Psoas muscle (tissue), 8 donors: ENCODE results near the gene SLF2. TPM values are rescaled to one million over a fixed set of nuclear protein-coding genes. Genes with fewer than 3 reads are reported as not detected.

Experiments used
- ATAC-seq, 4 donors: fragments of 200-7000 bp; cut with Tn5 transposase; one replicate each; pipeline ENCODE4 v1.9.1; 2020; ENCODE audit warnings: moderate library complexity in 3 of 4, mild to moderate bottlenecking in 2 of 4
- DNase-seq, 2 donors: peaks; one replicate each; pipeline ENCODE4 v3.0.0-alpha.2; 2020
- H3K27ac ChIP-seq: fragments of 200-600 bp; one replicate; pipeline ENCODE4 v1.8.0; 2022
- H3K27me3 ChIP-seq, 3 donors: fragments of 200-600 bp in 1 of 3; one replicate each; pipeline versions ENCODE4 v1.6.1 to v1.8.0; 2013 to 2022; ENCODE audit warnings: low read length in 2 of 3, mild to moderate bottlenecking in 2 of 3, moderate library complexity in 1 of 3; ENCODE audit not compliant: insufficient read depth in 3 of 3
- H3K36me3 ChIP-seq, 2 donors: fragments of 200-600 bp in 1 of 2; one replicate each; pipeline versions ENCODE4 v1.6.1 to v1.8.0; 2013 to 2022; ENCODE audit warnings: low read depth in 1 of 2, mild to moderate bottlenecking in 1 of 2, moderate library complexity in 1 of 2; ENCODE audit not compliant: insufficient read depth in 1 of 2
- H3K4me1 ChIP-seq: fragments of 200-600 bp; one replicate; pipeline ENCODE4 v1.8.0; 2022
- H3K4me3 ChIP-seq: fragments of 200-600 bp; one replicate; pipeline ENCODE4 v1.8.0; 2022; ENCODE audit warnings: mild to moderate bottlenecking
- H3K9me3 ChIP-seq: fragments of 200-600 bp; one replicate; pipeline ENCODE4 v1.8.0; 2022
- WGBS, 3 donors: extraction: QIAGEN DNeasy Blood & Tissue Kit; methylation state at CpG; one replicate each; pipeline versions ENCODE4 v1.1.6 to v1.1.7; 2013; 5-methylcytosine and 5-hydroxymethylcytosine counted together
- intact Hi-C, 2 donors: fragments of 100-400 bp; cut with DNase I; formaldehyde crosslinking; loops; one replicate each; pipeline versions ENCODE4 v1.11.0 to v1.14.2; 2022
- polyA plus RNA-seq, 3 donors: library from polyadenylated mRNA; stranded (reverse); fragments of 200-250 nt; gene quantifications; one replicate each; pipeline ENCODE4 v1.2.3, GENCODE V29; 2013
- total RNA-seq, 4 donors: library from RNA; stranded (reverse); fragmentation: NEBNext Ultra II Directional in 2 of 4; extraction: Animal tissue kit (Norgen Biotek cat#: 25700) in 2 of 4; gene quantifications; one replicate each; pipeline versions ENCODE4 v1.2.1 to v1.2.4, GENCODE V29; 2021 to 2023
- TF ChIP-seq, protein P1 (sequence below): fragments of 200-600 bp; IDR thresholded peaks from one replicate; pipeline ENCODE4 v1.8.0; 2022; ENCODE audit warnings: antibody characterized with exemption
- donor health status: healthy with polysubstance abuse.
- donor health status: DM: no; HTN: no; CAD: no; lungs with moderate emphysema.
- donor health status: Bipolar disorder and iron deficiency.
- donor health status: healthy.
- donor health status: DM: yes; HTN: yes; CAD: no.
- donor health status: DM: no; HTN: no; CAD: no.
- donor health status: DM: no; HTN: no; CAD: no.
- donor health status: DM: yes; HTN: yes; CAD: no.

The SLF2 gene
- total and polyA plus RNA-seq, 7 donors = 8.0 to 26.9 (median 20.1) TPM

DNA sequence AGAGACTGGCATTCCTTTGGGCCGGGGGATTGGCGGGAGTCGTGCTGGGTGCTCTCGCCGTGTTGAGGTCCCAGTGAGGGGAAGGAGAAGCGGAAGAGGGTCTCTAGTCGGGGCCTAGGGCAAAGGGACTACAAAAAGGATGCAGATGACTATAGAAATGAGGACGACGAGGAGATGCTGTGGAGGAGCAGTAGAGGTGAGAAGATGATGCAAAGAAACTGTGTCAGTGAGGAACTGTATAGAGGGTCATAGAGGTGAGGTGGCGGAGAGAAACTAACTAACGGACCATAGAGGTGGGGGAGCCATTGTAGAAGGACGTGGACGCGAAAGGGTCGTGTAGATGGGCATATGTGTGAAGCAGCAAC, 74.9 kb downstream of the SLF2 start:
- 1 to 2% (median 1%) methylated on average over 15 of the region's 15 CpGs for WGBS, 3 donors
- Histone ChIP-seq H3K27me3 (no peaks in the 10 kb centered on the region), H3K27ac (peak overlapping the region; percentile 80), H3K36me3 (peaks cover 0 to 74% of the 10 kb centered on the region in 2 donors), H3K4me3 (peak overlapping the region; percentile 76), H3K4me1 (peaks cover 31% of the 10 kb centered on the region), H3K9me3 (no peaks in the 10 kb centered on the region)
- TF ChIP-seq, protein P1, sequence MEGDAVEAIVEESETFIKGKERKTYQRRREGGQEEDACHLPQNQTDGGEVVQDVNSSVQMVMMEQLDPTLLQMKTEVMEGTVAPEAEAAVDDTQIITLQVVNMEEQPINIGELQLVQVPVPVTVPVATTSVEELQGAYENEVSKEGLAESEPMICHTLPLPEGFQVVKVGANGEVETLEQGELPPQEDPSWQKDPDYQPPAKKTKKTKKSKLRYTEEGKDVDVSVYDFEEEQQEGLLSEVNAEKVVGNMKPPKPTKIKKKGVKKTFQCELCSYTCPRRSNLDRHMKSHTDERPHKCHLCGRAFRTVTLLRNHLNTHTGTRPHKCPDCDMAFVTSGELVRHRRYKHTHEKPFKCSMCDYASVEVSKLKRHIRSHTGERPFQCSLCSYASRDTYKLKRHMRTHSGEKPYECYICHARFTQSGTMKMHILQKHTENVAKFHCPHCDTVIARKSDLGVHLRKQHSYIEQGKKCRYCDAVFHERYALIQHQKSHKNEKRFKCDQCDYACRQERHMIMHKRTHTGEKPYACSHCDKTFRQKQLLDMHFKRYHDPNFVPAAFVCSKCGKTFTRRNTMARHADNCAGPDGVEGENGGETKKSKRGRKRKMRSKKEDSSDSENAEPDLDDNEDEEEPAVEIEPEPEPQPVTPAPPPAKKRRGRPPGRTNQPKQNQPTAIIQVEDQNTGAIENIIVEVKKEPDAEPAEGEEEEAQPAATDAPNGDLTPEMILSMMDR = no peak
- DNase-seq (no peak), ATAC-seq (peak in 2 of 4 donors; percentile 2 to 16)
- intact Hi-C loops = no loop called here

DNA sequence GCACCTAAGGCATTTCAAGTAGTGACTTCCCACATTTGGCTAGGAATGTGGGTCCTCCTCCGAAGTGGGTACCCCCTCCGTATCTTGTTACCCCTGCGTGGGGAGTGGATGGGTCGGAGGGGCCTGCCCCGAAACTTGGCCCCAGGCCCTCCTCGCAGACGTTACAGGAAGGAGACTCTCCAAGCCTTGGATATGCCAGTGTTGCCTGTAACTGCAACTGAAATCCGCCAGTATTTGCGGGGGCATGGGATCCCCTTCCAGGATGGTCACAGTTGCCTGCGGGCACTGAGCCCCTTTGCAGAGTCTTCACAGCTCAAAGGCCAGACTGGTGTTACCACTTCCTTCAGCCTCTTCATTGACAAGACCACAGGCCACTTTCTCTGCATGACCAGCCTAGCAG, 75.4 kb downstream of the SLF2 start:
- ATAC-seq (no peak), DNase-seq (peak in 1 of 2 donors; percentile 41)
- Histone ChIP-seq H3K9me3 (no peaks in the 10 kb centered on the region), H3K27ac (peak overlapping the region; percentile 80), H3K4me1 (peaks cover 31% of the 10 kb centered on the region), H3K4me3 (peak overlapping the region; percentile 76), H3K27me3 (no peaks in the 10 kb centered on the region), H3K36me3 (peaks cover 0 to 74% of the 10 kb centered on the region in 2 donors)
- 54 to 57% (median 57%) methylated on average over 10 of the region's 10 CpGs for whole genome bisulfite sequencing, 3 donors
- TF ChIP-seq, protein P1 = no peak
- intact Hi-C loops = no loop called here

DNA sequence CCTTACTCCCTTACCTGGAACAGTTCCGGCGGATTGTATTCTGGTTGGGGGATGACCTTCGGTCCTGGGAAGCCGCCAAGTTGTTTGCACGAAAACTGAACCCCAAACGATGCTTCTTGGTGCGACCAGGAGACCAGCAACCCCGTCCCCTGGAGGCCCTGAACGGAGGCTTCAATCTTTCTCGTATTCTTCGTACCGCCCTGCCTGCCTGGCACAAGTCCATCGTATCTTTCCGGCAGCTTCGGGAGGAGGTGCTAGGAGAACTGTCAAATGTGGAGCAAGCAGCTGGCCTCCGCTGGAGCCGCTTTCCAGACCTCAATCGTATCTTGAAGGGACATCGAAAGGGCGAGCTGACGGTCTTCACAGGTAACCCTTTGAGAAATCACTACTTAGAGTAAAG, 76.3 kb downstream of the SLF2 start:
- intact Hi-C loops = no loop called here
- Histone ChIP-seq H3K36me3 (peaks cover 6 to 75% of the 10 kb centered on the region in 2 donors), H3K4me1 (peaks cover 31% of the 10 kb centered on the region), H3K27me3 (no peaks in the 10 kb centered on the region), H3K9me3 (no peaks in the 10 kb centered on the region), H3K4me3 (peak overlapping the region; percentile 22), H3K27ac (no peak overlapping the region)
- WGBS, 3 donors = 84 to 85% (median 85%) methylated on average over 21 of the region's 21 CpGs
- ATAC-seq (no peak), DNase-seq (no peak)
- TF ChIP-seq, protein P1 = no peak

DNA sequence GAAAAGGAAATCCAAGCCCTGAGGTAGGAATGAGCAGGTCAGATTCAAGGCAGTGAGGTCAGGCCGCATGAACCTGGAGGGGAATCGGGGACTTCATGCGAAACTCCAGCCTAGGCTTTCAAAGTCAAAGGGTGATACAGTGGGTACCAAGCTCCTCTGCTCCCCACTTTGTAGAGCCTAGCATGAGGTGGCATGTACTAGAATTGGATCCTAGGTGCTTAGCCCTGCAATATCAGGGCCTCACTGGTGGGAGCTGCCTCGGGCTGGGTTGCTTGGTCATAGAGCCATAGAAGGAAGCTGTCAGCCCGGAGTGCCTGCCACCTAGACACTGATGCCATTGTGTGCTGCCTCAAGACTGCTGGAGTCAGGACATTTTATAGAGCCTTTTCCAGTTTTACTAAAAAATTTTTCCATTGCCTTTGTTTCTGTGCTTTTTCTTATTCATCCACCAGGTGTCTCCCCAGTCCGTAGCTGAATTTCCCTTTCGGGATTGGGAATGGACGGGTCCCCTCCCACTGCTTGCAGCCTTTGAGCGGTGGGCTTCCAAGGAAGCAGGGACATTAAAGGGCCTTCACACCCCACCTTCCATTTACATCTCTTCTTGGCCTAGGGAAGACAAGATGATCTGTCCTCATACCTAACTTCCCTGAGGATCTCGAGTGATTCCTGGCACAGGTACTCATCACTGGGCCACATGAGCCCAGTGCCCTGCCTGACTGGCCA, 81.4 kb downstream of the SLF2 start:
- intact Hi-C loops = loop anchor here in 1 of 2 donors (2.0 kb wide), 1 partner anchor 21 kb away; no protein-coding TSS in a partner anchor
- Histone ChIP-seq H3K4me1 (peaks cover 16% of the 10 kb centered on the region), H3K36me3 (peaks cover 6 to 55% of the 10 kb centered on the region in 2 donors), H3K27me3 (no peaks in the 10 kb centered on the region), H3K27ac (no peak overlapping the region), H3K9me3 (no peaks in the 10 kb centered on the region), H3K4me3 (no peak overlapping the region)
- TF ChIP-seq, protein P1 = peak; percentile 74
- 46 to 56% (median 51%) methylated on average over 10 of the region's 10 CpGs for WGBS, 3 donors
- no peak for DNase-seq
- ATAC-seq = no peak
